H1 (cell line): ENCODE data around the gene SATB2.

Experiments used
- CTCF ChIP-seq, 3 experiments: IDR thresholded peaks; 1 replicate in 2 of 3; 2 replicates in 1 of 3; pipeline versions ENCODE4 v1.5.1 to v1.6.1; 2011; ENCODE audit warnings: low read length in 3 of 3, mild to moderate bottlenecking in 3 of 3, inconsistent platforms in 2 of 3, low read depth in 1 of 3, moderate library complexity in 1 of 3; ENCODE audit not compliant: insufficient read depth in 1 of 3; ENCODE audit errors: control extremely low read depth in 1 of 3
- EZH2 ChIP-seq: fragments of 200-600 bp; sonication (generic); IDR thresholded peaks from 2 replicates; pipeline ENCODE4 v1.7.1; 2012; ENCODE audit warnings: low read depth, mild to moderate bottlenecking, moderate library complexity, low read length, inconsistent platforms; ENCODE audit not compliant: severe bottlenecking
- RXRA ChIP-seq: IDR thresholded peaks from 2 replicates; pipeline ENCODE4 v1.6.1; 2011; ENCODE audit warnings: low read depth, mild to moderate bottlenecking, low read length, moderate library complexity; ENCODE audit not compliant: insufficient read depth
- TBP ChIP-seq: IDR thresholded peaks from 2 replicates; pipeline ENCODE4 v1.6.1; 2011; ENCODE audit warnings: low read depth, low read length, improper control_type of control experiment

- TF ChIP-seq RXRA (no peak), TBP (no peak), CTCF (IDR thresholded peaks at IDR 0.05; ENCODE audit: control extremely low read depth in 1 of 3, insufficient read depth in 1 of 3, low read depth in 1 of 3, low read length in 3 of 3) (no peak), EZH2 (no peak)
Measured at GRCh38 chr2:199342334-199342733, 115.4 kb downstream of the SATB2 start.
